ENCODE data around the gene DOCK4. TPM values are rescaled to one million over a fixed set of nuclear protein-coding genes. Genes with fewer than 3 reads are reported as not detected.

Gene DOCK4
- total RNA-seq, 2 donors from 2014 or later: 6.5 to 11.1 TPM

DNA sequence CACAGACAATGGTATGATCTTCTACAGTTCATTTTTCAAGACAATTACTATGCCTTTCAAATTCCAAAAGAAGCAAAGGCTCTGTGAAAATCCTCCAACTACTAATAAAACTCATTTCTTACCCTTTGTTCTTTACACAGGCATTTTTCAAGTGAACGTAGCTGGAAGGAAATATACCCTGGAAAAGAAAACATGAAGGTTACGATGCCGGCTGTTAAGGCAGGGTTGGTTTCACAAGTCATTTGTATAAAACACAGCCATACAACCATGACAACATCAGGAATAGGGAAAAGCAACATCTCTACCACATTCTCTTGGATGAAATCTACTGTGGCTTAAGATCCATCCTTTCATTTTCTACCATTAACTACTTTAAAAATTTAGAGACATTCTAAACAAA, 207.9 kb downstream of the DOCK4 start:
- Histone ChIP-seq H3K27ac (no peak overlapping the region), H3K9me3 (no peaks in the 10 kb centered on the region), H3K4me3 (no peak overlapping the region), H3K27me3 (no peaks in the 10 kb centered on the region), H3K9ac (ENCODE audit: low read depth in 2 of 2, low read length in 2 of 2) (no peak overlapping the region), H3K36me3 (no peaks in the 10 kb centered on the region), H3K4me1 (no peaks in the 10 kb centered on the region)
- intact Hi-C loops (cut with DNase I): no loop called here
- TF ChIP-seq, protein P1, sequence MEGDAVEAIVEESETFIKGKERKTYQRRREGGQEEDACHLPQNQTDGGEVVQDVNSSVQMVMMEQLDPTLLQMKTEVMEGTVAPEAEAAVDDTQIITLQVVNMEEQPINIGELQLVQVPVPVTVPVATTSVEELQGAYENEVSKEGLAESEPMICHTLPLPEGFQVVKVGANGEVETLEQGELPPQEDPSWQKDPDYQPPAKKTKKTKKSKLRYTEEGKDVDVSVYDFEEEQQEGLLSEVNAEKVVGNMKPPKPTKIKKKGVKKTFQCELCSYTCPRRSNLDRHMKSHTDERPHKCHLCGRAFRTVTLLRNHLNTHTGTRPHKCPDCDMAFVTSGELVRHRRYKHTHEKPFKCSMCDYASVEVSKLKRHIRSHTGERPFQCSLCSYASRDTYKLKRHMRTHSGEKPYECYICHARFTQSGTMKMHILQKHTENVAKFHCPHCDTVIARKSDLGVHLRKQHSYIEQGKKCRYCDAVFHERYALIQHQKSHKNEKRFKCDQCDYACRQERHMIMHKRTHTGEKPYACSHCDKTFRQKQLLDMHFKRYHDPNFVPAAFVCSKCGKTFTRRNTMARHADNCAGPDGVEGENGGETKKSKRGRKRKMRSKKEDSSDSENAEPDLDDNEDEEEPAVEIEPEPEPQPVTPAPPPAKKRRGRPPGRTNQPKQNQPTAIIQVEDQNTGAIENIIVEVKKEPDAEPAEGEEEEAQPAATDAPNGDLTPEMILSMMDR (IDR thresholded peaks at IDR 0.05): no peak
- no peak for DNase-seq

DNA sequence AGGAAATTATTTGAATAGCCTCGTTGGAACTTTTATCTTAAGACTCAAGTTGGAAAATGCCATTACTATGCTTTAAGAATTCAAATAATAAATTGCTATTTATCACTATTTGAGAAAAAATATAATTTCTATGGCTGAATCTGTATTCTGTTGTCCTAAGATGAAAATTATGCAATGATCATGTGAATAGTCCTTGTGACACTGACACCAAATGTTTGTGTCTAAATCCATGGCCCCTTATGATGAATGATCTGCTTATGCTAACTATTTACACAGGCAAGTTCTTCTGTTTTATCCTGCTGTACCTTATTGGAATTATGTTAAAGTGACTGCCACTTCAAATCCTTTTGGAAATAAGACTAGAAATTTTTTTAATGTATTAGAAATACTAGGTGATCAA, 208.7 kb downstream of the DOCK4 start:
- H3K4me3 ChIP-seq: no peak overlapping the region
- H3K9ac ChIP-seq (ENCODE audit: low read depth in 2 of 2, low read length in 2 of 2): no peak overlapping the region
- H3K4me1 ChIP-seq: no peaks in the 10 kb centered on the region
- intact Hi-C loops (cut with DNase I): no loop called here
- H3K27ac ChIP-seq: no peak overlapping the region
- no peak for DNase-seq
- TF ChIP-seq, protein P1 (IDR thresholded peaks at IDR 0.05): no peak
- no peaks in the 10 kb centered on the region for H3K9me3 ChIP-seq
- no peaks in the 10 kb centered on the region for H3K36me3 ChIP-seq
- no peaks in the 10 kb centered on the region for H3K27me3 ChIP-seq

DNA sequence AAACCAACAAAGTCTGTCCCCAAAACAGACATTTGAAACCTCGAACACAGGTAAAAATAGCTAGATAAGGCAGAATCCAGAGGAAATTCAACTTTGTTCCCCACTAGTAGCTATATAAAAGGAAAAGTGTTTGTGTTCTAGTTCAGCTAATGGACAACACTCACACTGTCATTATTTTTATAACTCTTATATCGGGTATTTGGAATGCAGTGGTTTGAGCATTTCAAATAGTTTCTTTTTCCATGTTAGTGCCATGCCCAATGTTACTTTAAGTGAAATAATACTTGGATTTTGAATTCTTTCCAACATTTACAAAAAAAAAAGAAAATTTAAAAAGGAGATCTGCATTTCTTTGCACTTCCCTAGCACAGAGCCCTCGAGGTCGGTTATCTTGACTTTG, 213.6 kb downstream of the DOCK4 start:
- H3K9me3 ChIP-seq: no peaks in the 10 kb centered on the region
- no peaks in the 10 kb centered on the region for H3K27me3 ChIP-seq
- intact Hi-C loops (cut with DNase I): no loop called here
- TF ChIP-seq, protein P1 (IDR thresholded peaks at IDR 0.05): no peak
- H3K36me3 ChIP-seq: no peaks in the 10 kb centered on the region
- H3K4me1 ChIP-seq: no peaks in the 10 kb centered on the region
- no peak overlapping the region for H3K4me3 ChIP-seq
- no peak for DNase-seq
- H3K27ac ChIP-seq: no peak overlapping the region
- H3K9ac ChIP-seq (ENCODE audit: low read depth in 2 of 2, low read length in 2 of 2): no peak overlapping the region

DNA sequence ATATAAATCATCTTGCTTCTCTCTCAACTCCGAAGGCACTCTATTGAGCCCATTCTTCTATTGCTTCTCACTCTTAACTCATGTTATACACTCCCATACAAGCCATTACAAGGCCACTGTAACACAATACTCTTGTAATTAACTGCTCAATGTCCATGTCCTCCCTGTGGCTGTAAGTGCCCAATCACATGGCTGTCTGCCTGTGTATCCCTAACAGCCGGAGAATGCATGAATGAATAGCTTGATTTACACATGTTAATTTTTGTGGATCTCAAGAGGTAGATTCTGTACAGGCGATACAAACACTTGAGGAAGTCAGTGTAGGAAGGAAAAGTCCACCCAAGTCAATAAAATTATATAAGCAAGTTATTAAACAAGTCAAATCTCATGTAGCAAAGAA, 215.6 kb downstream of the DOCK4 start:
- Histone ChIP-seq H3K27me3 (no peaks in the 10 kb centered on the region), H3K4me1 (no peaks in the 10 kb centered on the region), H3K9ac (ENCODE audit: low read depth in 2 of 2, low read length in 2 of 2) (no peak overlapping the region), H3K27ac (no peak overlapping the region), H3K9me3 (no peaks in the 10 kb centered on the region), H3K4me3 (no peak overlapping the region), H3K36me3 (no peaks in the 10 kb centered on the region)
- intact Hi-C loops (cut with DNase I): no loop called here
- no peak for DNase-seq
- TF ChIP-seq, protein P1 (IDR thresholded peaks at IDR 0.05): no peak

DNA sequence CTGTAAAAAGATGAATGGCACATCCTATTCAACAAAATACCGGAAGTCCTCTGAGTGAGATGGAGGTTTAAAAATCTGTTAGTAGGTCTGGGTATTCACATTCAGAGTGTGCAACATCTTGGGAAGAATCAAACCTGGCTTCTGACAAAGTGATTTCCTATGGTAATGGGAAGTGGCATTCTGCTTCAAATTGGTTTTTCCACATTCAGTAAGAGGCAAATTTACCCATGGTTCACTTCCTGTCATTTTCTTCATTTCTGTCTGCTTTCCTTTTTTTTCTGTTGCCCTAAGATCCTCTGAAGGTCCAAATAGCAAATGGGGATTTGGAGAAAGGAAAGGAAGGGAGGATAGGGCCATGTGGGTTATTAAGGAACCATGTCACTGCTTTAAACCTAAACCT, 218.3 kb downstream of the DOCK4 start:
- no peaks in the 10 kb centered on the region for H3K36me3 ChIP-seq
- intact Hi-C loops (cut with DNase I): no loop called here
- H3K4me3 ChIP-seq: no peak overlapping the region
- H3K27ac ChIP-seq: peak overlapping the region; percentile 12
- no peaks in the 10 kb centered on the region for H3K27me3 ChIP-seq
- no peaks in the 10 kb centered on the region for H3K4me1 ChIP-seq
- DNase-seq: no peak
- H3K9me3 ChIP-seq: no peaks in the 10 kb centered on the region
- TF ChIP-seq, protein P1 (IDR thresholded peaks at IDR 0.05): no peak
- no peak overlapping the region for H3K9ac ChIP-seq (ENCODE audit: low read depth in 2 of 2, low read length in 2 of 2)

All from colonic mucosa (tissue), 4 donors.